Measurements from ENCODE around the gene NRCAM. TPM values are rescaled to one million over a fixed set of nuclear protein-coding genes. Genes with fewer than 3 reads are reported as not detected.

Gene NRCAM
- total RNA-seq, 1 donor from 2014 or later, result 0.53 TPM

DNA sequence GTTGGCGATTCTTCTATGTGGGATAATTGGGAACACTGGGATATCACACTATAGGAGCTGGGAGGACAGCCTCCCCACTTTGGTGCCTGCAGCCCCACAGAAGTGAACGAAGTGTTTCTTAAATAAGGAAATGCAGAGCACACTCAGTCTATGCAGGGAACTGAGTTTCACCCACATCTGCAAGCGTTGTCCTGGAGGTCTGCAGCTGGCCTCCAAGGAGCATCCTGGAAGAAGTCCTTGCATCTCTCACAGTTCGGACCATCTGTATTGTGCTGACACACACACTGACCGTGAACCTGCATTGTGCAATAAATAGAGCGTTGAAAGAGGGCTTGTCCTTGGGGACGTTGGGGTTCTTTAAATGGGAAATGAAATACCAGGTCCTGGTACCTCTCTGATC, 351.9 kb downstream of the NRCAM start:
- intact Hi-C loops (cut with DNase I), result no loop called here

DNA sequence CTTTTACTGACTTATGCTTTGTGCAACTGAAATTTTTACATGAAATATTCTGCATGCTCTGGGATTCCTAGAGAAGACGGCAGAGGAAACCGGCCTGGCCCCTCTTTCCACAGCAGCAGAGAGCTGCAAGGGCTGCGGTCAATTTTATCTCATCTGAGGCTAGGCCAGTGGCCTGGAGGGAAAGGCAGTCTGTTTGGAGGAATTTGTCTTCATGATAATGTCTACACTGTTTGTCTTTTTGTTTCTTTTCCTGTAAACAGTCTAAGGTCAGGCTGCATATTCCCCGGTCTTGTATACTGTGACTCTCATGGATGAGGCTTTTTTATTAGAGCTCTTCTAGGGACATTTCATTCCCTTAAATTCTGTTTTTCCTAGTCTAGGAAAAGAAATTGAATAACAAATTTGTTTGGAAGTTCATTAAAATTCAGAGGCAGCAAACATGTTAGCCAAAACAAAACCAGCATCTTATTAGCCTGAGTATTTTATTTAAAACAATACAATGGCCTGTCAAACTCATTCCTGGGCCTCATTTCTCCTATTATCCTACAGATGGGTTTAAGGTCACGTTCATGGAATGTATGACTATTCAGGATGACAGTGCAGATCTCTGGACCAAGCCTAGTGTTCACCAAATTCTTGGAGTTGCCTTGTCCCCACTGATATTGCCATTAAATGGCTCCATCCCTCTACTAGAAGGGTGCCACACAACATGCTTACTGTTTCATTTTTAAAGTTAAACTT, 352.5 kb downstream of the NRCAM start:
- intact Hi-C loops (cut with DNase I), result no loop called here
- no peak overlapping the region for H3K27ac ChIP-seq
- no peaks in the 10 kb centered on the region for H3K27me3 ChIP-seq
- H3K4me3 ChIP-seq, result no peak overlapping the region
- no peaks in the 10 kb centered on the region for H3K4me1 ChIP-seq
- H3K9me3 ChIP-seq, result no peaks in the 10 kb centered on the region
- no peak for DNase-seq (ENCODE audit: low spot score in 2 of 2)
- no peaks in the 10 kb centered on the region for H3K36me3 ChIP-seq
- TF ChIP-seq, protein P1, sequence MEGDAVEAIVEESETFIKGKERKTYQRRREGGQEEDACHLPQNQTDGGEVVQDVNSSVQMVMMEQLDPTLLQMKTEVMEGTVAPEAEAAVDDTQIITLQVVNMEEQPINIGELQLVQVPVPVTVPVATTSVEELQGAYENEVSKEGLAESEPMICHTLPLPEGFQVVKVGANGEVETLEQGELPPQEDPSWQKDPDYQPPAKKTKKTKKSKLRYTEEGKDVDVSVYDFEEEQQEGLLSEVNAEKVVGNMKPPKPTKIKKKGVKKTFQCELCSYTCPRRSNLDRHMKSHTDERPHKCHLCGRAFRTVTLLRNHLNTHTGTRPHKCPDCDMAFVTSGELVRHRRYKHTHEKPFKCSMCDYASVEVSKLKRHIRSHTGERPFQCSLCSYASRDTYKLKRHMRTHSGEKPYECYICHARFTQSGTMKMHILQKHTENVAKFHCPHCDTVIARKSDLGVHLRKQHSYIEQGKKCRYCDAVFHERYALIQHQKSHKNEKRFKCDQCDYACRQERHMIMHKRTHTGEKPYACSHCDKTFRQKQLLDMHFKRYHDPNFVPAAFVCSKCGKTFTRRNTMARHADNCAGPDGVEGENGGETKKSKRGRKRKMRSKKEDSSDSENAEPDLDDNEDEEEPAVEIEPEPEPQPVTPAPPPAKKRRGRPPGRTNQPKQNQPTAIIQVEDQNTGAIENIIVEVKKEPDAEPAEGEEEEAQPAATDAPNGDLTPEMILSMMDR (IDR thresholded peaks at IDR 0.05), result no peak

More for the DNA sequence above, 351.9 kb downstream of the NRCAM start:
- Histone ChIP-seq H3K4me3 (no peak overlapping the region), H3K4me1 (no peaks in the 10 kb centered on the region), H3K27ac (no peak overlapping the region), H3K36me3 (no peaks in the 10 kb centered on the region), H3K9me3 (no peaks in the 10 kb centered on the region), H3K27me3 (no peaks in the 10 kb centered on the region)
- no peak for DNase-seq (ENCODE audit: low spot score in 2 of 2)
- TF ChIP-seq, protein P1 (IDR thresholded peaks at IDR 0.05), result no peak

DNA sequence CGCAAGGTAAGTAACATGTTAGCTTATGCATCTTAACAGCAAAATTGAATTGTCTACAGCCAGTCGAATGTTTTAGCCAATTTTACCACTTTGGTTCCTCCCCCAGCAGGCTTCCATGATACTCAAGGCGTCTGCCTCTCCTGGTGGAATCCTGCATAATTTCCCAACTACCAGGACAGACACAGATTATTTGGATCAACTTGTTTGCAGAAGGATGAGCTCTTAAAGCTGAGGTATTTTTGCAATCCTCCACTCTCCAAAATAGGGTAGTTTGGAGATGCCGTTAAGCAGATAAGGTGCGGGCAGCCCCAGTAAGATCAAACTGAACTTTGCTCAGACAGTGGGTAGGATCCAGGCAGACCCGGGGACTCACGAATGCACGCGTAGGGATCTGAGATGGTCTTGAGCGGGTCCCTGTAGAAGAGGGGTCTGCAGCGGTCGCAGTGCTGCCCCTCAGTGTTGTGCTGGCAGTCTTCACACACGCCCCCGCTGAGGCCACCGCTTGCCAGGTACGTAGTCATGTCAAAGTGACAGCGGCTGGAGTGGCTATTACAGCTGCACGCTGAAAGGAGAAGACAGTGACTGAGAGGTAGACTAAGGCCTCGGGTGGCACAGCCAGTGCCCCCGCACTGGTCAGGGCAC, 353.4 kb downstream of the NRCAM start:
- Histone ChIP-seq H3K36me3 (no peaks in the 10 kb centered on the region), H3K27ac (no peak overlapping the region), H3K4me3 (no peak overlapping the region), H3K9me3 (no peaks in the 10 kb centered on the region), H3K4me1 (no peaks in the 10 kb centered on the region), H3K27me3 (no peaks in the 10 kb centered on the region)
- no peak for DNase-seq (ENCODE audit: low spot score in 2 of 2)
- TF ChIP-seq, protein P1 (IDR thresholded peaks at IDR 0.05), result no peak
- intact Hi-C loops (cut with DNase I), result no loop called here

DNA sequence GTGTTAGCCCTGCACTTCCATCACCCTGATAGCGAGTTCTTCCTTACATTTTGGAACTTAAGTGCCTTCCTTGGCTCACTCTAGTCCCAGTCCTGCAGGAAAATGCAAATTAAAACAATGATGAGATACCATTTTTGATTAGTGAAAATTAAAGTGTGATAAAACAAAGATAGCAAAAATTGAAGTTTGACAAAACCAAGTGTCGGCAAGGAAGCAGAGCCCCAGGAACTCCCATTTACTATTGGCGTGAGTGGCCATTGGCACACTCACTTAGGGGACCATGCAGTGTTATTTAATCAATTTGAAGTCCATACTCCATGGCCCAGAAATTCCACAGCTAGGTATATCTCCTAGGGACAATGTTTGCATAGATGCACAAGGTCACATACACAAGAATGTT, 354.5 kb downstream of the NRCAM start:
- intact Hi-C loops (cut with DNase I), result no loop called here
- TF ChIP-seq, protein P1 (IDR thresholded peaks at IDR 0.05), result no peak
- Histone ChIP-seq H3K27me3 (no peaks in the 10 kb centered on the region), H3K27ac (no peak overlapping the region), H3K4me1 (no peaks in the 10 kb centered on the region), H3K36me3 (no peaks in the 10 kb centered on the region), H3K9me3 (no peaks in the 10 kb centered on the region), H3K4me3 (no peak overlapping the region)
- no peak for DNase-seq (ENCODE audit: low spot score in 2 of 2)

DNA sequence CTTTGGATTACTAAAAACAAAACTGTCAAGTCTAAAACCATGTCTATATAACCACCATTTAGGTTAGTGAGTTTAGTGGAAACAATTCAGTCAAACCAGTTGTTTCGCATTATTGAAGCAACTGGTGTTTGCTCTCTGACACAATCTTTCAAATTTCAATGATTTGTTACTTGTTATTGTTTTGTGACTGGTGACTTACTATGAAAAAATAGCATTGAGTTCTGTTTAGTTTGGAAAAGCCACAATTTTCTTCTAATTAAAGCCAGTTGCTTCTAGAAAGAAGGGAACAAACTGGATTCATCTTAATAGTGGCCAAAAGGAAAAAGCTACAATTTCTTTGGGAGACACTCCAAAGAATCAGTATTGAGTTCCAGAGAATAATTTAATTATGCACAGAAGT, 356.5 kb downstream of the NRCAM start:
- Histone ChIP-seq H3K9me3 (no peaks in the 10 kb centered on the region), H3K27ac (no peak overlapping the region), H3K36me3 (no peaks in the 10 kb centered on the region), H3K4me3 (no peak overlapping the region), H3K4me1 (peaks cover 0 to 4% of the 10 kb centered on the region in 2 donors), H3K27me3 (no peaks in the 10 kb centered on the region)
- TF ChIP-seq, protein P1 (IDR thresholded peaks at IDR 0.05), result no peak
- no peak for DNase-seq (ENCODE audit: low spot score in 2 of 2)
- intact Hi-C loops (cut with DNase I), result loop anchor here (5.0 to 10.0 kb wide), 2 partner anchors 97 to 155 kb away; partner anchors contain the start of gene LAMB1

Data from ascending aorta (tissue), 2 donors.